MM.1S (cell line): ENCODE results near the gene PPP1R1C.

Experiments used
- EZH2 ChIP-seq: fragments of 300-600 bp; sonication (generic); optimal IDR thresholded peaks from 2 replicates; pipeline ENCODE3; 2017; ENCODE audit warnings: low read depth, mild to moderate bottlenecking, antibody characterized with exemption, low read length, mixed read lengths
- EZH2phosphoT487 ChIP-seq: fragments of 300-600 bp; sonication (generic); IDR thresholded peaks from 2 replicates; pipeline ENCODE4 v1.6.1; 2018; ENCODE audit warnings: antibody characterized with exemption, low read length

DNA sequence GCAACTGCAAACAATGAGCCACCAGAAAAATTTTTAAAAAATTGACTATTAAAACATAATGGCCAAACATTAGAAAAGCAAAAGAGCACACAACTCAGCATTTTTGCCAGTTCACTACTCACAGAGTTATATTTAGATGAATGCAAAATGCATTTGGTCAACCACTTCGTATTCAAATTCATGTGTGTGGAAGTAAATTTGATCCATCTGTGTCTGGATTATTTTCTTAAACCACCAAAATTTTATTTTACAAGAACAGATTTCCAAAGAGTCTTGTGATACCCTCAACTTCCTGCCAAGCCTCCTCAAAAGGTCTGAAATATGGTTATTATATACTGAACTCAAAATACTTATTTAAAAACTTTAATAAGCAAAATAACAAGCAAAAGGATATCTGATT is 57.4 kb downstream of the PPP1R1C start:
- TF ChIP-seq EZH2phosphoT487 (no peak), EZH2 (no peak)
